OCI-LY3 (cell line): ENCODE results near the gene PRDM16.

Source experiments
- CTCF ChIP-seq: fragments of 200-600, 300-600 bp; sonication (generic); IDR thresholded peaks from 2 replicates; pipeline ENCODE4 v1.5.1; 2014; ENCODE audit warnings: antibody characterized with exemption, low read length, low read depth
- EZH2phosphoT487 ChIP-seq: fragments of 200-600 bp; shearing (Covaris generic); IDR thresholded peaks from 2 replicates; pipeline ENCODE4 v1.6.1; 2018; ENCODE audit warnings: antibody characterized with exemption, mixed run types, low read depth

- no peak for TF ChIP-seq CTCF
- no peak for TF ChIP-seq EZH2phosphoT487
These were observed 308.7 kb downstream of the PRDM16 start for GRCh38 chr1:3377604-3378279.
